CD14-positive monocyte (primary cell): ENCODE measurements around the gene OGG1. TPM values are rescaled to one million over a fixed set of nuclear protein-coding genes. Genes with fewer than 3 reads are reported as not detected.

Source experiments
- DNase-seq, 3 donors: peaks; one replicate each; pipeline ENCODE4 v3.0.0-alpha.2; 2011 to 2022
- H2AFZ ChIP-seq: 2 replicates; pipeline ENCODE4 v1.6.0; 2012; ENCODE audit warnings: mild to moderate bottlenecking, low read depth, low read length, inconsistent platforms; ENCODE audit not compliant: insufficient read depth, poor library complexity, severe bottlenecking
- H3K27ac ChIP-seq, 2 donors: 1 replicate in 1 of 2; 2 replicates in 1 of 2; pipeline ENCODE4 v1.5.1; 2012 to 2013; ENCODE audit warnings: low read length in 2 of 2, control low read depth in 1 of 2, inconsistent platforms in 1 of 2, low read depth in 1 of 2, mild to moderate bottlenecking in 1 of 2
- H3K27me3 ChIP-seq, 2 donors: one replicate each; pipeline versions ENCODE4 v1.6.0 to v1.6.1; 2011 to 2013; ENCODE audit warnings: low read length in 2 of 2; ENCODE audit not compliant: control insufficient read depth in 2 of 2, insufficient read depth in 2 of 2
- H3K36me3 ChIP-seq, 2 donors: replicated peaks in 1 of 2; 1 replicate in 1 of 2; 2 replicates in 1 of 2; pipeline versions ENCODE4 v1.5.1 to v1.6.1; 2012 to 2013; ENCODE audit warnings: low read length in 2 of 2, control low read depth in 1 of 2, inconsistent platforms in 1 of 2, mild to moderate bottlenecking in 1 of 2; ENCODE audit not compliant: insufficient read depth in 2 of 2, control insufficient read depth in 1 of 2
- H3K4me1 ChIP-seq, 2 donors: 1 replicate in 1 of 2; 2 replicates in 1 of 2; pipeline versions ENCODE4 v1.5.1 to v1.6.1; 2012 to 2013; ENCODE audit warnings: low read length in 2 of 2, control low read depth in 1 of 2, inconsistent platforms in 1 of 2, mild to moderate bottlenecking in 1 of 2, moderate library complexity in 1 of 2; ENCODE audit not compliant: insufficient read depth in 2 of 2, control insufficient read depth in 1 of 2
- H3K4me2 ChIP-seq: replicated peaks from 2 replicates; pipeline ENCODE3; 2012; ENCODE audit warnings: low read length, moderate library complexity, mild to moderate bottlenecking; ENCODE audit not compliant: poor library complexity, severe bottlenecking; ENCODE audit errors: extremely low read depth
- H3K4me3 ChIP-seq, 3 experiments: fragments of 200-600 bp in 1 of 3; sonication (generic) in 1 of 3; replicated peaks in 1 of 3; 1 replicate in 2 of 3; 2 replicates in 1 of 3; pipeline ENCODE4 v1.5.1; 2011 to 2013; ENCODE audit warnings: low read length in 3 of 3, mild to moderate bottlenecking in 3 of 3, control low read depth in 2 of 3, low read depth in 2 of 3, inconsistent platforms in 1 of 3, moderate library complexity in 1 of 3
- H3K79me2 ChIP-seq: 2 replicates; pipeline ENCODE4 v1.6.0; 2012; ENCODE audit warnings: mild to moderate bottlenecking, control low read depth, inconsistent platforms, low read length, moderate library complexity; ENCODE audit not compliant: insufficient read depth
- H3K9ac ChIP-seq: 2 replicates; pipeline ENCODE4 v1.6.0; 2017; ENCODE audit warnings: low read length, mild to moderate bottlenecking; ENCODE audit not compliant: insufficient read depth, poor library complexity, severe bottlenecking
- H3K9me3 ChIP-seq, 2 donors: replicated peaks in 1 of 2; 1 replicate in 1 of 2; 2 replicates in 1 of 2; pipeline versions ENCODE4 v1.5.1 to v1.6.1; 2012 to 2013; ENCODE audit warnings: low read length in 2 of 2, control low read depth in 1 of 2; ENCODE audit not compliant: control insufficient read depth in 1 of 2, insufficient read depth in 1 of 2
- H4K20me1 ChIP-seq: 2 replicates; pipeline ENCODE4 v1.6.0; 2012; ENCODE audit warnings: mild to moderate bottlenecking, low read length, control low read depth, moderate library complexity; ENCODE audit not compliant: insufficient read depth
- H3K27ac Mint-ChIP-seq, 7 donors: one replicate each; pipeline ENCODE4 v1.8.0; 2020; ENCODE audit warnings: mild to moderate bottlenecking in 7 of 7, mixed read lengths in 7 of 7, moderate library complexity in 6 of 7, inconsistent platforms in 2 of 7
- H3K27me3 Mint-ChIP-seq, 3 donors: one replicate each; pipeline ENCODE4 v1.8.0; 2021 to 2022; ENCODE audit warnings: low read depth in 3 of 3, mild to moderate bottlenecking in 3 of 3, mixed read lengths in 3 of 3, moderate library complexity in 3 of 3, inconsistent platforms in 1 of 3
- H3K36me3 Mint-ChIP-seq, 2 donors: one replicate each; pipeline ENCODE4 v1.8.0; 2020; ENCODE audit warnings: mixed read lengths in 2 of 2, inconsistent platforms in 1 of 2, mild to moderate bottlenecking in 1 of 2
- H3K4me1 Mint-ChIP-seq: one replicate; pipeline ENCODE4 v1.8.0; 2020; ENCODE audit warnings: mild to moderate bottlenecking, mixed read lengths
- H3K4me3 Mint-ChIP-seq, 2 donors: one replicate each; pipeline ENCODE4 v1.8.0; 2020; ENCODE audit warnings: mild to moderate bottlenecking in 2 of 2, mixed read lengths in 2 of 2, moderate library complexity in 1 of 2
- H3K9me3 Mint-ChIP-seq, 7 donors: one replicate each; pipeline ENCODE4 v1.8.0; 2020 to 2022; ENCODE audit warnings: mixed read lengths in 7 of 7, mild to moderate bottlenecking in 6 of 7, moderate library complexity in 6 of 7, inconsistent platforms in 2 of 7
- CTCF ChIP-seq: fragments of 200-600 bp; IDR thresholded peaks from one replicate; pipeline ENCODE4 v1.8.0; 2022; ENCODE audit warnings: antibody characterized with exemption, mild to moderate bottlenecking
- WGBS: methylation state at CpG from one replicate; pipeline ENCODE4 v1.1.5; 2013; ENCODE audit warnings: missing lambda C conversion rate; ENCODE audit not compliant: insufficient coverage; 5-methylcytosine and 5-hydroxymethylcytosine counted together
- intact Hi-C, 2 donors: fragments of 100-400 bp; cut with micrococcal nuclease; formaldehyde crosslinking; loops; one replicate each; pipeline versions ENCODE4 v1.15.0 to v1.15.1; 2023
- polyA plus RNA-seq, 3 donors: library from polyadenylated mRNA; depleted of rRNA in 1 of 3; unstranded in 2 of 3; stranded (reverse) in 1 of 3; fragments of 300-500 nt in 2 of 3; fragments of >200 nt in 1 of 3; fragmentation: Illumina TruSeq in 2 of 3; gene quantifications; 1 replicate in 2 of 3; 2 replicates in 1 of 3; pipeline ENCODE4 v1.2.3, GENCODE V29; 2012 to 2021

OGG1 gene
- polyA plus RNA-seq, 3 donors, result 17.4 to 21.9 (median 20.5) TPM

GRCh38 chr3:9797196-9797945 lies 47.6 kb downstream of the OGG1 start:
- Histone ChIP-seq H4K20me1 (peaks cover 90% of the 10 kb centered on the region), H3K79me2 (peaks cover 89% of the 10 kb centered on the region), H3K4me1 (peaks cover 23 to 26% of the 10 kb centered on the region in 2 donors), H3K27me3 (no peaks in the 10 kb centered on the region), H3K27ac (peak overlapping the region in 1 of 2 donors; percentile 39), H3K4me2 (no peak overlapping the region), H3K4me3 (no peak overlapping the region), H3K36me3 (peaks cover 48 to 68% of the 10 kb centered on the region in 2 donors), H2AFZ (no peak overlapping the region), H3K9ac (no peak overlapping the region), H3K9me3 (no peaks in the 10 kb centered on the region)
- H3K9me3 Mint-ChIP-seq, result peaks cover 0 to 3% (median 0%) of the 10 kb centered on the region in 7 donors
- TF ChIP-seq CTCF, result no peak
- H3K27me3 Mint-ChIP-seq, result peaks cover 0 to 1% (median 0%) of the 10 kb centered on the region in 3 donors
- WGBS, result 100% methylated on average over 5 of the region's 12 CpGs
- peak overlapping the region in 5 of 7 donors; percentile 38 to 76 (median 43) for H3K27ac Mint-ChIP-seq
- intact Hi-C loops, result loop anchor here in 1 of 2 donors (10.0 kb wide), 2 partner anchors 47 to 153 kb away; partner anchors contain the start of genes MTMR14 and RPUSD3
- DNase-seq, result no peak
- no peak overlapping the region for H3K4me3 Mint-ChIP-seq
- H3K4me1 Mint-ChIP-seq, result peaks cover 22% of the 10 kb centered on the region
- H3K36me3 Mint-ChIP-seq, result peaks cover 45 to 74% of the 10 kb centered on the region in 2 donors

GRCh38 chr3:9800529-9800928 lies 50.8 kb downstream of the OGG1 start:
- Mint-ChIP-seq H3K4me3 (no peak overlapping the region), H3K9me3 (no peaks in the 10 kb centered on the region), H3K4me1 (peaks cover 3% of the 10 kb centered on the region), H3K27ac (peak overlapping the region in 1 of 7 donors; percentile 40), H3K27me3 (no peaks in the 10 kb centered on the region), H3K36me3 (peaks cover 71 to 92% of the 10 kb centered on the region in 2 donors)
- H3K79me2 ChIP-seq, result peaks cover 78% of the 10 kb centered on the region
- WGBS, result 82% methylated on average over 2 of the region's 5 CpGs
- H2AFZ ChIP-seq, result no peak overlapping the region
- intact Hi-C loops, result no loop called here
- no peak for DNase-seq
- H3K9ac ChIP-seq, result no peak overlapping the region
- peak; percentile 9 for TF ChIP-seq CTCF
- H3K36me3 ChIP-seq, result peaks cover 79 to 100% of the 10 kb centered on the region in 2 donors
- H3K27me3 ChIP-seq, result no peaks in the 10 kb centered on the region
- no peak overlapping the region for H3K27ac ChIP-seq
- H3K4me1 ChIP-seq, result peaks cover 2 to 3% of the 10 kb centered on the region in 2 donors
- H3K4me2 ChIP-seq, result no peak overlapping the region
- no peak overlapping the region for H3K4me3 ChIP-seq
- H4K20me1 ChIP-seq, result peaks cover 98% of the 10 kb centered on the region
- H3K9me3 ChIP-seq, result no peaks in the 10 kb centered on the region
